Ureter (tissue), 1 donor: ENCODE data around the gene LRP10. TPM values are rescaled to one million over a fixed set of nuclear protein-coding genes. Genes with fewer than 3 reads are reported as not detected.
"Not testable (repeated sequence)": the region's sequence is repeated elsewhere in the genome, so short reads cannot be mapped to it uniquely, and the experiment has no call there.

Experiments used
- DNase-seq: peaks from one replicate; pipeline ENCODE4 v3.0.0-alpha.2; 2020; ENCODE audit warnings: low spot score
- total RNA-seq: library from RNA; stranded (reverse); gene quantifications from one replicate; pipeline ENCODE4 v1.2.4, GENCODE V29; 2023
- donor health status: DM: yes; HTN: yes; CAD: no.

Gene LRP10, protein sequence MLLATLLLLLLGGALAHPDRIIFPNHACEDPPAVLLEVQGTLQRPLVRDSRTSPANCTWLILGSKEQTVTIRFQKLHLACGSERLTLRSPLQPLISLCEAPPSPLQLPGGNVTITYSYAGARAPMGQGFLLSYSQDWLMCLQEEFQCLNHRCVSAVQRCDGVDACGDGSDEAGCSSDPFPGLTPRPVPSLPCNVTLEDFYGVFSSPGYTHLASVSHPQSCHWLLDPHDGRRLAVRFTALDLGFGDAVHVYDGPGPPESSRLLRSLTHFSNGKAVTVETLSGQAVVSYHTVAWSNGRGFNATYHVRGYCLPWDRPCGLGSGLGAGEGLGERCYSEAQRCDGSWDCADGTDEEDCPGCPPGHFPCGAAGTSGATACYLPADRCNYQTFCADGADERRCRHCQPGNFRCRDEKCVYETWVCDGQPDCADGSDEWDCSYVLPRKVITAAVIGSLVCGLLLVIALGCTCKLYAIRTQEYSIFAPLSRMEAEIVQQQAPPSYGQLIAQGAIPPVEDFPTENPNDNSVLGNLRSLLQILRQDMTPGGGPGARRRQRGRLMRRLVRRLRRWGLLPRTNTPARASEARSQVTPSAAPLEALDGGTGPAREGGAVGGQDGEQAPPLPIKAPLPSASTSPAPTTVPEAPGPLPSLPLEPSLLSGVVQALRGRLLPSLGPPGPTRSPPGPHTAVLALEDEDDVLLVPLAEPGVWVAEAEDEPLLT
- 128 TPM for total RNA-seq

- DNase-seq: peak; percentile 95
Measured at GRCh38 chr14:22871224-22872032, at the start of gene LRP10. TSS of gene LRP10 (plus strand) at chr14:22871740. CDS start at chr14:22872304, 564 bp downstream.

DNA sequence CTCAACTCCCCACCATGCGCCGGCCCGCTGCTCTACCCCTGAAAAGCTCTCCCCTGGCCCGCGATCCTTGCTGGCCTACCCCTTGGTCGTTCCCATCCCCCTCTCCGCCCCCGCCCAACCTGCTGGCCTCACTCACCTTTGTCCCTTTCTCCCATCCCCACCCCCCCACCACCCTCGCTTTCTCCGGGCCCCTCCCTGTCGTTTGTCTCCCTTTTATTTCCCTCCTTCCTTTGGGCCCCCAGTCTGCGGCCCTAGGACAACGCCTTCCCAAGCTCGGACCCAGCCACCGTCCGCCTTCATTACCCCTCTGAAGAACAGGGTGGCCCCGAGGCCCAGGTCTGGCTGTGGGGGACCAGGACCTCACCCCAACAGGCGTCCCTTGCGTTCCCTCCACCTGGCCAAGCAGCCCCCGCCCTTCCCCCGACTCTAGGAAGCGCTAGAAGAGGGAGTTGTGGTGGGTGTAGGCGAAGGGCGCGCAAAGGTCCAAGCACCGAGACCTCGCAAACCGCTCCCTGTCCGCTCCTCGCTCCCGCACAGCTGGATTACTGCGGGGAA, 49.4 kb upstream of the LRP10 start:
- DNase-seq: no peak

DNA sequence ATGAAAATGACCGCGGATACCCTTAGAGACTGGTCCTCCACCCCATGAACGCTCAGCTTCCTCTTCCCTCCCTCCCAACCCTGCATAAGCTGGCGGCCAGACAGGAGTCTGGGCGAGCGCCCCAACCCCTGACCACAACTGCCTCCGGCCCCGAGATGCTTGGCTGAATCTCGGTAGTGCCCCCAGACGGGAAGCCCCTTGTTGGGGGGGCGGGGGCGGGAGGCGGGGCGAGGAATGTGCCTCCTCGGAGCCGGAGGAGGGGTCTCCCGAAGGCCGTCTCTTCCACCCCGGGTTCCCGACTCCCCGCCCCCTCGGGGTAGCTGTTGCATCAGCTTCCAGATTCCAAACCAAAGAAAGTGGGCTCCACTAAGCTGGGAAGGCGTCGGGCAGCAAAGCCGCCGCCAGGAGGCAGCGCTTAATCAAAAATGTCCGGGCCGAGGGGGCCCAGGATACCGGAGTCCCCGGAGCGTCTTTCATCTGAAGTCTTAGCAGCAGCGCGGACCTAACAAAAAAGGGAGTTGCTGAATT, 48.9 kb upstream of the LRP10 start:
- DNase-seq: peak; percentile 83

- DNase-seq: no peak
Measured at GRCh38 chr14:22824711-22825359, 46.7 kb upstream of the LRP10 start.

- DNase-seq: not testable (repeated sequence)
Measured at GRCh38 chr14:22829076-22829660, 42.4 kb upstream of the LRP10 start.

GRCh38 chr14:22829661-22830442, 41.7 kb upstream of the LRP10 start, which contains the start of gene MRPL52:
TSS of gene MRPL52 (plus strand) at chr14:22829887. CDS start at chr14:22829913, 26 bp downstream.
- peak; percentile 93 for DNase-seq

DNA sequence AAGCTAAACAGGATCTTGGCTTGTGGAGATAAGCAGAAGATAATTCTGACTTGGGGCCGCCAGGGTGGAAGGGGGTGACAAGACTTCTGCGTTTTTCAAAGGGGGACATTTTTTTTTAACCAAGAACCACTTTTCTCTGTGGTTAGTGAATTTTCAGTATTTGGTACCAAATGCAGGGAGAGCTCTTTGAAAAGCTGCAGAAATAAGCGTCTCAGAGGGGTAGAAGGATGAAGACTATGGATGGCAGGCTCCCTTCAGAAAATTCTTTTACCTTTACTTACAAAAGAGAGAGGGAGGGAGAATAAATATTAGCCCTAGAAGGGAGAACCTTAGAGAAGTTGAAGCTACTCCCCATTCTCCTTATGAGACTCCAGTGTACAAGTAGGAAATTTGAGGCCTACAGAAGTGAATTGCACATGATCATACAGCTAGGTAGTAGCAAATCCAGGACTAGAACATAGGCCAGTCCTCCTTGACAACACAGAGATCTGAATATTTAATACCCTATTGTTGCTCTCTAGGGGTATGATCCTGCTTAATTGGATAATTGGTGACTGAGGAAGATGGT, 41.0 kb upstream of the LRP10 start:
- no peak for DNase-seq

GRCh38 chr14:22835505-22835904, 36.0 kb upstream of the LRP10 start:
- DNase-seq: no peak

DNA sequence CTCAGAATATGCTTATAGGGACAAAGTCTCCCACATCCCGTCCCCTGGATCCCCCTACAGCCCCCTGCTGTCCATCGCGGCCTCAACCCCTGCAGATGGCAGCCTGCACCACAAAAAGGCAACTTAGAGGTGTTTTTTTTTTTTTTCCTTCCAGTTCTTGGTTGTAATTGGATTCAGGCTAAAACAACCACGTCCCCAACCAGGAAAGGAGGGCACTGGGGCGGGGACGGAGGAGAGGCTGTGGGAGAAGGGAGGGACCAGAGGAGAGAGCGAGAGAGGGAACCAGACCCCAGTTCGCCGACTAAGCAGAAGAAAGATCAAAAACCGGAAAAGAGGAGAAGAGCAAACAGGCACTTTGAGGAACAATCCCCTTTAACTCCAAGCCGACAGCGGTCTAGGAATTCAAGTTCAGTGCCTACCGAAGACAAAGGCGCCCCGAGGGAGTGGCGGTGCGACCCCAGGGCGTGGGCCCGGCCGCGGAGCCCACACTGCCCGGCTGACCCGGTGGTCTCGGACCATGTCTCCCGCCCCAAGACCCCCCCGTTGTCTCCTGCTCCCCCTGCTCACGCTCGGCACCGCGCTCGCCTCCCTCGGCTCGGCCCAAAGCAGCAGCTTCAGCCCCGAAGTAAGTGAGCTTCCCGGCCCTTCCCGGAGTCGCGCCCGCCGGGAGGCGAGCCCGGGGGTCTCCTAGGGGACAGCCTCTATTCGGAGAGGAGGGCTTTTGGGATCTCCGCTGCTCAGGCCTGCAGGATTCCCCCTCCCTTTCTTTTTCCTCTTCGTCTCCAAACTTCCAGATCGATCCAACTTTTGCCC, 35.0 kb upstream of the LRP10 start, which contains the start of gene MMP14:
Gene MMP14 (plus strand): TSS at position 285 of the 813 bp plus-strand sequence. CDS start 233 bp downstream, at position 518.
- peak; percentile 90 for DNase-seq

- DNase-seq: peak; percentile 72
Measured at GRCh38 chr14:22837114-22837749, 34.3 kb upstream of the LRP10 start.

DNA sequence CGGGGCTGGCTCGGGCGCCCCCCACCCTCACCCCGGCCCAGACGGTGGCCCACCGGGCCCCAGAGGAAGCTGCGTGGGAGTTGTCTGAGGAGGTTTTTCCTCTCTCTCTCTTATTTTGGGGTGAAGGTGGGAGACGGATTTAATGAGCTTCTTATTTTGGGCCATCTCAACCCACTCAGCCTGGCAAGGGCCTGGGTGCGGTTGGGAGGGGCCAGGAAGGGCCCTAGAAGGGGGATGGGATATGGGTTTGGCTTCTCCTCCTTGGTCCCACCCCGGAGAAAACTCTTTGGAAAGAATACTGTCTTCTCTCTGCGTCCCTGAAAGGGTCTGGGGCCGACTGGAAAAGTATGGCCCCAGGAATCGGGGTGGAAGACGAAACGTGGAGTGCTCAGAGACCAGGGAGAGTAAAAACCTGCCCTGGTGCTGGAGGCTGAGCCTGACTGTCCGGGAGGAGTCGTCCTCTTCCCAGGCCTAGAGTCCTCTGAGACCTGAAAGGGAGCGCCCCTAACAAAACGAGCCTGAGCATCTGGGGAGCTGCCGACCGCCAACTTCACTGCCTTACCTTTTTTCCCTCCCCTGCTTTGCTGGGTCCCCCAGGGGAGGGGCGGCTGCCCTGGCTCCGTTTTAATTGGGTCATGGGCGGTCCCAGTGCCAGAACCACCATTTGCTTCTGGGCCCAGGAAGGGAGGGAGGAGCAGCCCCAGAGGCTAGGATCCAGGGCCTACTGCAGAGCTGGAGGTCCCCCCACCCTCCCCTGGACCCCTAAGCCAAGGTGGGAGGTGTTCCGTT, 33.6 kb upstream of the LRP10 start:
- DNase-seq: peak; percentile 84

DNA sequence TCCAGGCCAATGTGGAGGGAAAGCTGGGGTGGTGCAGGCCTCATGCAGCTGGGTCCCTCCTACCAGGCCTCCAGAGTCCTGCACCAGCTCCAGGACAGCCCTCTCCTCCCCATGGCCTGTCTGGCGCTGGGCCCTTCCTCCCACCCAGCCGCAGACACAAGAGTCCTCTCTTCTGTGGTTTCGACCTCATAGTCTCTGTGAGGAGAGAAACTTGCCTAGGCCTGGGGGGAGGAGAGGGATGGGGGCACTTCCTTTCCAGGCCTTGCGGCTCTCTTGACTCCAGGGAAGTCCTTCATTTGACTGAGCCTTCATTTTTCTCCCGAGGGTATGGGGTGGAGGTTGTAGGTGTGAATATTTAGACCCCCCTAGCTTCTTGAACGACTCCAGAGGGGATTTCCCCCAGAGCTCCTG, 32.9 kb upstream of the LRP10 start:
- no peak for DNase-seq

GRCh38 chr14:22839159-22839779, 32.3 kb upstream of the LRP10 start:
- peak; percentile 74 for DNase-seq

GRCh38 chr14:22841311-22841710, 30.2 kb upstream of the LRP10 start:
- no peak for DNase-seq

DNA sequence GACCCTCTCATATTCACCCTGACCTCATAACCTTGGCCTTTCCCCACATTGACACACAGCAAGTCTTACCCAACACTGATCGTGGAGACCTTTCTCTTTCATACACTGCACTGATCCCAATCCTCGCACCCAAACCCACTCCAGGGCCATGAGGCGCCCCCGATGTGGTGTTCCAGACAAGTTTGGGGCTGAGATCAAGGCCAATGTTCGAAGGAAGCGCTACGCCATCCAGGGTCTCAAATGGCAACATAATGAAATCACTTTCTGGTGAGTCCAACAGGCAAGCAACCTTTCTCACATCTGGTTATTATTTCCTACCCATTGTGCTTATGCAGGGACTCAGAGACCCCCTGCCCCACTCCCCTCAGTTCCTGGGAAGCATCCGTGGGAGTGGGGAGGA, 29.8 kb upstream of the LRP10 start:
- DNase-seq: no peak
